Inflammatory macrophage treated with lipopolysaccharide for 4 hours (primary cell): ENCODE results near the gene ZC3H12D.

Experiments
- DNase-seq: peaks from one replicate; pipeline ENCODE4 v3.0.0-alpha.2; 2020

The ZC3H12D gene

GRCh38 chr6:149405823-149406765 lies 78.7 kb downstream of the ZC3H12D start:
- peak; percentile 86 for DNase-seq

- DNase-seq = no peak
Measured at GRCh38 chr6:149403534-149403933, 81.3 kb downstream of the ZC3H12D start.

GRCh38 chr6:149400050-149400449 lies 84.8 kb downstream of the ZC3H12D start, which contains the start of gene SUMO4:
Gene SUMO4, plus strand, starts transcription at chr6:149400262. Its CDS starts 130 bp downstream, at chr6:149400392.
- no peak for DNase-seq

- DNase-seq = no peak
Measured at GRCh38 chr6:149397384-149397783, 87.4 kb downstream of the ZC3H12D start.
